Activated CD4-positive, alpha-beta T cell treated with anti-CD3 and anti-CD28 coated beads, Interleukin-2, amount 10 ng/mL, durations not matched to agents 24 days and 14 days (primary cell): ENCODE measurements around the gene LRTM1. TPM values are rescaled to one million over a fixed set of nuclear protein-coding genes. Genes with fewer than 3 reads are reported as not detected.

Source experiments
- DNase-seq: peaks from one replicate; pipeline ENCODE4 v3.0.0; 2022
- H3K27ac Mint-ChIP-seq: one replicate; pipeline ENCODE4 v1.8.0; 2022; ENCODE audit warnings: mild to moderate bottlenecking, mixed read lengths
- H3K27me3 Mint-ChIP-seq: one replicate; pipeline ENCODE4 v1.8.0; 2022; ENCODE audit warnings: mixed read lengths
- H3K36me3 Mint-ChIP-seq: one replicate; pipeline ENCODE4 v1.8.0; 2022; ENCODE audit warnings: low read depth, mild to moderate bottlenecking, mixed read lengths
- H3K4me1 Mint-ChIP-seq: one replicate; pipeline ENCODE4 v1.8.0; 2021; ENCODE audit warnings: mixed read lengths
- H3K4me3 Mint-ChIP-seq: one replicate; pipeline ENCODE4 v1.8.0; 2022; ENCODE audit warnings: mild to moderate bottlenecking, moderate library complexity, mixed read lengths
- H3K9me3 Mint-ChIP-seq: one replicate; pipeline ENCODE4 v1.8.0; 2021; ENCODE audit warnings: mixed read lengths
- intact Hi-C: fragments of 100-400 bp; cut with micrococcal nuclease; formaldehyde crosslinking; loops from one replicate; pipeline ENCODE4 v1.15.1; 2023
- total RNA-seq: library from RNA; stranded (reverse); gene quantifications from 2 replicates; pipeline ENCODE4 v1.2.3, GENCODE V29; 2022

Gene LRTM1
- total RNA-seq, 1 donor from 2014 or later = not detected

- Mint-ChIP-seq H3K27ac (no peak overlapping the region), H3K27me3 (no peaks in the 10 kb centered on the region), H3K9me3 (no peaks in the 10 kb centered on the region), H3K4me1 (no peaks in the 10 kb centered on the region), H3K4me3 (no peak overlapping the region), H3K36me3 (no peaks in the 10 kb centered on the region)
- intact Hi-C loops = no loop called here
- no peak for DNase-seq
These were observed 56.0 kb downstream of the LRTM1 start for GRCh38 chr3:54871867-54872266.

- Mint-ChIP-seq H3K27ac (no peak overlapping the region), H3K36me3 (no peaks in the 10 kb centered on the region), H3K4me1 (no peaks in the 10 kb centered on the region), H3K9me3 (no peaks in the 10 kb centered on the region), H3K27me3 (no peaks in the 10 kb centered on the region), H3K4me3 (no peak overlapping the region)
- DNase-seq = no peak
- intact Hi-C loops = no loop called here
These were observed 57.4 kb downstream of the LRTM1 start for GRCh38 chr3:54870423-54870822.
